Ovary (tissue), 3 donors: ENCODE results near the gene ADSL.

Experiments used
- EP300 ChIP-seq: sonication (generic); formaldehyde crosslinking; IDR thresholded peaks from one replicate; pipeline ENCODE4 v1.6.1; 2017; ENCODE audit warnings: antibody characterized with exemption
- POLR2A ChIP-seq: fragments of 450-650 bp; IDR thresholded peaks from one replicate; pipeline ENCODE4 v1.6.1; 2017; ENCODE audit warnings: antibody characterized with exemption, mild to moderate bottlenecking, moderate library complexity
- TF ChIP-seq, protein P1 (sequence below), 3 donors: fragments of 450-650 bp in 2 of 3; fragments of 200-600 bp in 1 of 3; IDR thresholded peaks; one replicate each; pipeline versions ENCODE4 v1.5.1 to v1.8.0; 2016 to 2022; ENCODE audit warnings: antibody characterized with exemption in 3 of 3, mild to moderate bottlenecking in 1 of 3
- donor health status: DM: no; HTN: no; CAD: no.

DNA sequence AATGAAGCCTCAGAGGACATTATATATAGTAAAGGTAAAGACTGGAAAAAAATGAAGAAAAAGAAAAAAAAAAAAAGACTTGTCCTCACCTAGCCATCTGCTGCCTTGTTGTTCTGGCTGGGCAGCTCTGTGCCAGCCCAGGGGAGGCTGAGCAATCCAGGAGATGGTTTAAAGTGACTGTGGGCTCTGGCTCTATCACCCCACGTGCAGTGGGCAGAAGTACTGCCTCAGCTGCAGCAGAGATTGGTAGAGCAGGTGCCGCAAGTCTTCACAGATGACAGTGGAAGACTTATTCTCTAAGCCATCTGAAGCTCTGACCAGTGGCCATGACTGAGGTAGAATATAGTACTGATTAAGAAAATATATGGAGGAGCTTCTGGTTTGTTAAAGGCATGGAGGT is 86.3 kb downstream of the ADSL start:
- TF ChIP-seq EP300 (no peak), POLR2A (no peak)
- TF ChIP-seq, protein P1, sequence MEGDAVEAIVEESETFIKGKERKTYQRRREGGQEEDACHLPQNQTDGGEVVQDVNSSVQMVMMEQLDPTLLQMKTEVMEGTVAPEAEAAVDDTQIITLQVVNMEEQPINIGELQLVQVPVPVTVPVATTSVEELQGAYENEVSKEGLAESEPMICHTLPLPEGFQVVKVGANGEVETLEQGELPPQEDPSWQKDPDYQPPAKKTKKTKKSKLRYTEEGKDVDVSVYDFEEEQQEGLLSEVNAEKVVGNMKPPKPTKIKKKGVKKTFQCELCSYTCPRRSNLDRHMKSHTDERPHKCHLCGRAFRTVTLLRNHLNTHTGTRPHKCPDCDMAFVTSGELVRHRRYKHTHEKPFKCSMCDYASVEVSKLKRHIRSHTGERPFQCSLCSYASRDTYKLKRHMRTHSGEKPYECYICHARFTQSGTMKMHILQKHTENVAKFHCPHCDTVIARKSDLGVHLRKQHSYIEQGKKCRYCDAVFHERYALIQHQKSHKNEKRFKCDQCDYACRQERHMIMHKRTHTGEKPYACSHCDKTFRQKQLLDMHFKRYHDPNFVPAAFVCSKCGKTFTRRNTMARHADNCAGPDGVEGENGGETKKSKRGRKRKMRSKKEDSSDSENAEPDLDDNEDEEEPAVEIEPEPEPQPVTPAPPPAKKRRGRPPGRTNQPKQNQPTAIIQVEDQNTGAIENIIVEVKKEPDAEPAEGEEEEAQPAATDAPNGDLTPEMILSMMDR (IDR thresholded peaks at IDR 0.05): no peak
